GM12878 (cell line): ENCODE data around the gene GH1. TPM values are rescaled to one million over a fixed set of nuclear protein-coding genes. Genes with fewer than 3 reads are reported as not detected.
A peak's percentile ranks its signal among the peaks of the same experiment; 100 is the strongest.
"Not testable (repeated sequence)": the region's sequence is repeated elsewhere in the genome, so short reads cannot be mapped to it uniquely, and the experiment has no call there.

Experiments used
- ATAC-seq: fragments of 200-7000 bp; cut with Tn5 transposase; 3 replicates; pipeline ENCODE4 v1.9.1; 2020; ENCODE audit warnings: mild to moderate bottlenecking, moderate library complexity
- BruUV-seq: library from RNA; stranded (reverse); fragments of 400-500 nt; replicated peaks from 2 replicates; lab custom pipeline; 2021; lab: Mats Ljungman, UMichigan
- CTCF ChIA-PET: fragments of 300-600 bp; sonication (Branson Sonifier 250); formaldehyde crosslinking; extraction: SDS; loops from one replicate; lab custom pipeline; 2021; ENCODE audit warnings: inconsistent platforms; lab: Yijun Ruan, JAX
- POLR2A ChIA-PET: fragments of 350-600 bp; formaldehyde crosslinking; extraction: SDS; loops from one replicate; lab custom pipeline; 2021; ENCODE audit warnings: inconsistent platforms; lab: Charles Lee
- RAD21 ChIA-PET: fragments of 300-600 bp; sonication (Branson Sonifier 250); formaldehyde crosslinking; loops from one replicate; lab custom pipeline; 2023; ENCODE audit warnings: antibody characterized with exemption; ENCODE audit not compliant: unreplicated experiment; lab: Charles Lee
- SMC1A ChIA-PET: fragments of 300-600 bp; sonication (Branson Sonifier 250); formaldehyde crosslinking; loops from one replicate; lab custom pipeline; 2023; ENCODE audit not compliant: unreplicated experiment, uncharacterized antibody; lab: Charles Lee
- DNase-seq: peaks from one replicate; pipeline ENCODE4 v3.0.0-alpha.2; 2011; ENCODE audit warnings: low read depth, low spot score
- FAIRE-seq: peaks from 3 replicates; lab custom pipeline; 2011; peaks lifted over from hg19 to GRCh38; lab: Jason Lieb, UNC
- H2AFZ ChIP-seq: 2 replicates; pipeline ENCODE4 v1.6.0; 2011; ENCODE audit warnings: low read depth, low read length, control low read depth; ENCODE audit not compliant: control insufficient read depth
- H3K27ac ChIP-seq: 2 replicates; pipeline ENCODE4 v1.5.1; 2011; ENCODE audit warnings: control low read depth; ENCODE audit not compliant: control insufficient read depth, insufficient read depth
- H3K27me3 ChIP-seq, 2 experiments: replicated peaks in 1 of 2; 2 replicates each; pipeline versions ENCODE4 v1.6.0 to v1.6.1; 2011; ENCODE audit warnings: low read length in 1 of 2; ENCODE audit not compliant: control insufficient read depth in 2 of 2, insufficient read depth in 2 of 2
- H3K36me3 ChIP-seq, 2 experiments: 2 replicates each; pipeline ENCODE4 v1.5.1; 2011; ENCODE audit warnings: low read length in 1 of 2; ENCODE audit not compliant: control insufficient read depth in 2 of 2, insufficient read depth in 2 of 2
- H3K4me1 ChIP-seq: 2 replicates; pipeline ENCODE4 v1.6.1; 2011; ENCODE audit warnings: mild to moderate bottlenecking, low read length, moderate library complexity, mixed read lengths; ENCODE audit not compliant: control insufficient read depth, insufficient read depth
- H3K4me2 ChIP-seq: 2 replicates; pipeline ENCODE4 v1.6.0; 2011; ENCODE audit warnings: control low read depth; ENCODE audit not compliant: control insufficient read depth, insufficient read depth
- H3K4me3 ChIP-seq: fragments of 200-600 bp; sonication (generic); 2 replicates; pipeline ENCODE4 v1.5.1; 2016
- H3K79me2 ChIP-seq: 2 replicates; pipeline ENCODE4 v1.6.0; 2011; ENCODE audit warnings: low read length; ENCODE audit not compliant: control insufficient read depth, insufficient read depth
- H3K9ac ChIP-seq: 2 replicates; pipeline ENCODE4 v1.8.0; 2011; ENCODE audit warnings: low read length, control low read depth, mixed read lengths; ENCODE audit not compliant: control insufficient read depth, insufficient read depth
- H3K9me3 ChIP-seq: replicated peaks from 3 replicates; pipeline ENCODE4 v1.5.1; 2011; ENCODE audit warnings: mild to moderate bottlenecking, low read length; ENCODE audit not compliant: control insufficient read depth, insufficient read depth
- H4K20me1 ChIP-seq: 2 replicates; pipeline ENCODE4 v1.6.0; 2011; ENCODE audit not compliant: control insufficient read depth, insufficient read depth
- CREB1 ChIP-seq: IDR thresholded peaks from 2 replicates; pipeline ENCODE4 v1.6.1; 2012; ENCODE audit warnings: low read depth, mild to moderate bottlenecking, inconsistent platforms
- ESRRA ChIP-seq: IDR thresholded peaks from 2 replicates; pipeline ENCODE4 v1.6.1; 2012; ENCODE audit warnings: mild to moderate bottlenecking, low read length, improper control_type of control experiment
- GABPA ChIP-seq: IDR thresholded peaks from 2 replicates; pipeline ENCODE4 v1.6.1; 2014; ENCODE audit warnings: antibody characterized with exemption, low read depth, mild to moderate bottlenecking, inconsistent platforms
- KDM1A ChIP-seq: fragments of 200-600 bp; sonication (generic); IDR thresholded peaks from 2 replicates; pipeline ENCODE4 v1.6.1; 2016; ENCODE audit warnings: borderline replicate concordance
- RUNX3 ChIP-seq: IDR thresholded peaks from 2 replicates; pipeline ENCODE4 v1.6.1; 2012; ENCODE audit warnings: low read length, inconsistent platforms
- SMARCA5 ChIP-seq: fragments of 450-650 bp; IDR thresholded peaks from 2 replicates; pipeline ENCODE4 v1.6.1; 2017; ENCODE audit warnings: mild to moderate bottlenecking
- SREBF1 ChIP-seq: IDR thresholded peaks from 2 replicates; pipeline ENCODE4 v1.6.1; 2012; ENCODE audit warnings: mild to moderate bottlenecking, low read length
- TCF12 ChIP-seq: IDR thresholded peaks from 2 replicates; pipeline ENCODE4 v1.6.1; 2011; ENCODE audit warnings: low read depth, mild to moderate bottlenecking, low read length
- YBX1 ChIP-seq: fragments of 450-650 bp; IDR thresholded peaks from 2 replicates; pipeline ENCODE4 v1.6.1; 2016; ENCODE audit warnings: antibody characterized with exemption
- WGBS: methylation state at CpG from one replicate; pipeline ENCODE4 v1.1.6; 2016; ENCODE audit warnings: low lambda C conversion rate; ENCODE audit not compliant: insufficient replicate concordance, insufficient coverage; ENCODE audit errors: missing lambda C conversion rate; 5-methylcytosine and 5-hydroxymethylcytosine counted together
- in situ Hi-C: fragments of 300-500 bp; cut with MboI; formaldehyde crosslinking; loops from 9 replicates; pipeline ENCODE4 v1.14.3; 2018; ENCODE audit warnings: mixed read lengths
- intact Hi-C: fragments of 100-400 bp; cut with micrococcal nuclease; formaldehyde crosslinking; loops from one replicate; pipeline ENCODE4 v1.14.2; 2022; ENCODE audit not compliant: unreplicated experiment
- polyA plus RNA-seq, 11 experiments: library from polyadenylated mRNA; depleted of rRNA in 4 of 11; unstranded in 6 of 11; stranded (reverse) in 5 of 11; fragments of >200 nt; fragmentation: Nextera tagmentation in 4 of 11; fragmentation: Illumina TruSeq in 1 of 11; extraction: Ambion mirVana in 4 of 11; extraction: Trizol in 1 of 11; gene quantifications; 1 replicate in 1 of 11; 2 replicates in 10 of 11; pipeline versions ENCODE4 v1.2.1 to v1.2.3, GENCODE V29; 2011 to 2016; ENCODE audit warnings: inconsistent platforms in 2 of 11, missing spikeins in 2 of 11, low read depth in 1 of 11
- total RNA-seq, 4 experiments: library from RNA; depleted of rRNA in 3 of 4; stranded (reverse); fragments of >200 nt in 3 of 4; fragmentation: Illumina TruSeq in 1 of 4; extraction: Trizol in 1 of 4; gene quantifications; 2 replicates each; pipeline versions ENCODE4 v1.2.1 to v1.2.3, GENCODE V29; 2013 to 2021
- TF ChIP-seq, protein P1 (sequence below), 3 experiments: IDR thresholded peaks in 2 of 3; conservative IDR thresholded peaks in 1 of 3; 2 replicates each; pipeline ENCODE4 v1.5.1; 2011; ENCODE audit warnings: low read depth in 3 of 3, low read length in 3 of 3, mild to moderate bottlenecking in 3 of 3, control low read depth in 2 of 3, moderate library complexity in 2 of 3, inconsistent platforms in 1 of 3, mixed read lengths in 1 of 3; ENCODE audit not compliant: control insufficient read depth in 2 of 3, insufficient read depth in 1 of 3; ENCODE audit errors: extremely low read depth in 1 of 3

GH1 gene
- total and polyA plus RNA-seq, 10 of the 15 experiments (the other 5 are each of a cell fraction or from before 2014, with no cell fraction given) = 0.13 to 0.42 TPM; not detected in 8

GRCh38 chr17:63881935-63882601 is 36.6 kb downstream of the GH1 start, which contains the start of gene GH2 (continued):
- TF ChIP-seq, protein P1, sequence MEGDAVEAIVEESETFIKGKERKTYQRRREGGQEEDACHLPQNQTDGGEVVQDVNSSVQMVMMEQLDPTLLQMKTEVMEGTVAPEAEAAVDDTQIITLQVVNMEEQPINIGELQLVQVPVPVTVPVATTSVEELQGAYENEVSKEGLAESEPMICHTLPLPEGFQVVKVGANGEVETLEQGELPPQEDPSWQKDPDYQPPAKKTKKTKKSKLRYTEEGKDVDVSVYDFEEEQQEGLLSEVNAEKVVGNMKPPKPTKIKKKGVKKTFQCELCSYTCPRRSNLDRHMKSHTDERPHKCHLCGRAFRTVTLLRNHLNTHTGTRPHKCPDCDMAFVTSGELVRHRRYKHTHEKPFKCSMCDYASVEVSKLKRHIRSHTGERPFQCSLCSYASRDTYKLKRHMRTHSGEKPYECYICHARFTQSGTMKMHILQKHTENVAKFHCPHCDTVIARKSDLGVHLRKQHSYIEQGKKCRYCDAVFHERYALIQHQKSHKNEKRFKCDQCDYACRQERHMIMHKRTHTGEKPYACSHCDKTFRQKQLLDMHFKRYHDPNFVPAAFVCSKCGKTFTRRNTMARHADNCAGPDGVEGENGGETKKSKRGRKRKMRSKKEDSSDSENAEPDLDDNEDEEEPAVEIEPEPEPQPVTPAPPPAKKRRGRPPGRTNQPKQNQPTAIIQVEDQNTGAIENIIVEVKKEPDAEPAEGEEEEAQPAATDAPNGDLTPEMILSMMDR (IDR thresholded peaks at IDR 0.05 in 2 of 3, conservative IDR thresholded peaks at IDR 0.05 in 1 of 3; ENCODE audit: control insufficient read depth in 2 of 3, extremely low read depth in 1 of 3, insufficient read depth in 1 of 3, low read depth in 3 of 3, low read length in 3 of 3) = peak; percentile 69 to 84 (median 72)
- TF ChIP-seq GABPA (no peak), SMARCA5 (no peak), SREBF1 (no peak), TCF12 (no peak), CREB1 (no peak), RUNX3 (peak; percentile 18; the same call in 1 of the 2 replicates), KDM1A (no peak), ESRRA (no peak), YBX1 (no peak)

DNA sequence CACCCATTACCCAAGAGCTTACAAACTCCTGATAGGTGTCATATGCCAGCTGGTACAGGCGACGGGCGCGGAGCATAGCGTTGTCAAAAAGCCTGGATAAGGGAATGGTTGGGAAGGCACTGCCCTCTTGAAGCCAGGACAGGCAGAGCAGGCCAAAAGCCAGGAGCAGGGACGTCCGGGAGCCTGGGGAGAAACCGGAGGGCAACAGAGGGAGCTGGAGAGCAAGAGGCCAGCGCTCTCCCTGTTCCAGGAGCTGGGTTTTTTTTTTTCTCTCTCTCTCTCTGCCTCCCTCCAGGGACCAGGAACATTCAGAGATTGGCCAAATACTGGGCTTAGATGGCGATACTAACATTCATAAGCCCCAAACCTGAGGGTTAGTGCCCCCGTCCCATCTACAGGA is 37.3 kb downstream of the GH1 start:
- H3K9ac ChIP-seq, H3K79me2 ChIP-seq, H3K4me1 ChIP-seq, DNase-seq, H3K36me3 ChIP-seq, BruUV-seq, ATAC-seq, intact Hi-C loops, H3K4me3 ChIP-seq, H2AFZ ChIP-seq, H3K9me3 ChIP-seq, RAD21 ChIA-PET, H3K27me3 ChIP-seq, H3K4me2 ChIP-seq, H3K27ac ChIP-seq, H4K20me1 ChIP-seq, in situ Hi-C loops, POLR2A ChIA-PET, FAIRE-seq: not testable (repeated sequence)
- CTCF ChIA-PET = interaction anchor here (0.7 to 3.8 kb wide), 8 partner anchors 8 to 145 kb away, joined by 3 to 20 read pairs (median 4); partner anchors contain the start of gene DDX42
- 59% methylated on average over 11 of the region's 11 CpGs for WGBS
- SMC1A ChIA-PET = interaction anchor here (0.6 kb wide), 1 partner anchor 46 kb away, joined by 3 read pairs; no protein-coding TSS in a partner anchor
